Activated CD8-positive, alpha-beta memory T cell treated with anti-CD3 and anti-CD28 coated beads, Interleukin-2, amount 50 U/mL, for 4 hours (primary cell): ENCODE data around the gene POMT2.
"Not testable (repeated sequence)": the region's sequence is repeated elsewhere in the genome, so short reads cannot be mapped to it uniquely, and the experiment has no call there.

Experiments used
- DNase-seq: peaks from one replicate; pipeline ENCODE4 v3.0.0-alpha.2; 2020

Gene POMT2

GRCh38 chr14:77323571-77323970 is 2.9 kb upstream of the POMT2 start:
- no peak for DNase-seq

GRCh38 chr14:77322951-77323350 is 2.3 kb upstream of the POMT2 start:
- no peak for DNase-seq

- no peak for DNase-seq
These were observed 1.7 kb upstream of the POMT2 start for GRCh38 chr14:77322250-77322902.

- DNase-seq: no peak
These were observed 1.3 kb downstream of the POMT2 start for GRCh38 chr14:77319422-77319821.

GRCh38 chr14:77318756-77319155 is 1.9 kb downstream of the POMT2 start:
- DNase-seq: not testable (repeated sequence)

- no peak for DNase-seq
These were observed 2.6 kb downstream of the POMT2 start for GRCh38 chr14:77318006-77318553.

- no peak for DNase-seq
These were observed 3.8 kb downstream of the POMT2 start for GRCh38 chr14:77316872-77317301.

- no peak for DNase-seq
These were observed 4.5 kb downstream of the POMT2 start for GRCh38 chr14:77316195-77316505.

GRCh38 chr14:77314539-77315457 is 5.9 kb downstream of the POMT2 start:
- no peak for DNase-seq

GRCh38 chr14:77314043-77314442 is 6.6 kb downstream of the POMT2 start:
- DNase-seq: no peak

- DNase-seq: no peak
These were observed 7.3 kb downstream of the POMT2 start for GRCh38 chr14:77313371-77313770.

- no peak for DNase-seq
These were observed 9.5 kb downstream of the POMT2 start for GRCh38 chr14:77311217-77311616.

- DNase-seq: no peak
These were observed 10.7 kb downstream of the POMT2 start for GRCh38 chr14:77310026-77310425.

GRCh38 chr14:77309131-77309530 is 11.6 kb downstream of the POMT2 start:
- no peak for DNase-seq

- DNase-seq: no peak
These were observed 13.7 kb downstream of the POMT2 start for GRCh38 chr14:77306851-77307496.

GRCh38 chr14:77306416-77306815 is 14.3 kb downstream of the POMT2 start:
- no peak for DNase-seq

GRCh38 chr14:77305696-77306095 is 15.0 kb downstream of the POMT2 start:
- DNase-seq: no peak

- no peak for DNase-seq
These were observed 17.1 kb downstream of the POMT2 start for GRCh38 chr14:77303417-77304156.

GRCh38 chr14:77302926-77303325 is 17.8 kb downstream of the POMT2 start:
- DNase-seq: no peak

- DNase-seq: peak; percentile 53
These were observed 19.6 kb downstream of the POMT2 start for GRCh38 chr14:77301103-77301502.

GRCh38 chr14:77299771-77300170 is 20.9 kb downstream of the POMT2 start:
- DNase-seq: no peak

- DNase-seq: no peak
These were observed 23.8 kb downstream of the POMT2 start for GRCh38 chr14:77296906-77297305.

GRCh38 chr14:77296155-77296554 is 24.5 kb downstream of the POMT2 start:
- no peak for DNase-seq
